MM.1S (cell line): ENCODE measurements around the gene HES5.

ENCODE experiments used
- DNase-seq: peaks from one replicate; pipeline ENCODE4 v3.0.0-alpha.2; 2015
- H2AFZ ChIP-seq: fragments of 300-600 bp; sonication (generic); 2 replicates; pipeline ENCODE4 v1.6.0; 2016; ENCODE audit warnings: antibody characterized with exemption, low read length
- H3F3A ChIP-seq: fragments of 300-600 bp; sonication (generic); 2 replicates; pipeline ENCODE4 v1.6.1; 2016; ENCODE audit warnings: mild to moderate bottlenecking, antibody characterized with exemption, low read length, moderate library complexity, mixed read lengths; ENCODE audit not compliant: insufficient read depth
- H3K27ac ChIP-seq: fragments of 300-600 bp; sonication (generic); 2 replicates; pipeline ENCODE4 v1.5.1; 2016; ENCODE audit warnings: mild to moderate bottlenecking, low read length
- H3K27me3 ChIP-seq: fragments of 300-600 bp; sonication (generic); replicated peaks from 2 replicates; pipeline ENCODE4 v1.6.0; 2016; ENCODE audit warnings: low read length; ENCODE audit not compliant: insufficient read depth
- H3K36me3 ChIP-seq: fragments of 300-600 bp; sonication (generic); replicated peaks from 2 replicates; pipeline ENCODE4 v1.6.1; 2016; ENCODE audit warnings: mild to moderate bottlenecking, low read length, mixed read lengths; ENCODE audit not compliant: insufficient read depth
- H3K4me1 ChIP-seq: fragments of 300-600 bp; sonication (generic); 2 replicates; pipeline ENCODE4 v1.6.1; 2016; ENCODE audit warnings: low read length, mixed read lengths
- H3K4me2 ChIP-seq: fragments of 300-600 bp; sonication (generic); 2 replicates; pipeline ENCODE4 v1.6.0; 2016; ENCODE audit warnings: low read depth, low read length
- H3K4me3 ChIP-seq: fragments of 300-600 bp; sonication (generic); 2 replicates; pipeline ENCODE4 v1.5.1; 2016; ENCODE audit warnings: low read length, mixed read lengths
- H3K79me2 ChIP-seq: fragments of 300-600 bp; sonication (generic); 2 replicates; pipeline ENCODE4 v1.6.1; 2016; ENCODE audit warnings: mixed run types, low read length, mixed read lengths
- H3K9ac ChIP-seq: fragments of 300-600 bp; sonication (generic); 2 replicates; pipeline ENCODE4 v1.6.1; 2016; ENCODE audit warnings: low read length, mixed read lengths
- H3K9me2 ChIP-seq: fragments of 300-600 bp; sonication (generic); replicated peaks from 2 replicates; pipeline ENCODE4 v1.6.1; 2016; ENCODE audit warnings: mild to moderate bottlenecking, low read length, mixed read lengths; ENCODE audit not compliant: insufficient read depth
- H3K9me3 ChIP-seq: fragments of 300-600 bp; sonication (generic); replicated peaks from 2 replicates; pipeline ENCODE4 v1.6.1; 2016; ENCODE audit warnings: mild to moderate bottlenecking, low read length, mixed read lengths; ENCODE audit not compliant: insufficient read depth
- H4K20me1 ChIP-seq: fragments of 300-600 bp; sonication (generic); 2 replicates; pipeline ENCODE4 v1.6.1; 2016; ENCODE audit warnings: mild to moderate bottlenecking, low read length, moderate library complexity, mixed read lengths; ENCODE audit not compliant: insufficient read depth
- CTCF ChIP-seq: fragments of 300-600 bp; sonication (generic); IDR thresholded peaks from 2 replicates; pipeline ENCODE4 v1.5.1; 2016; ENCODE audit warnings: antibody characterized with exemption, low read length, mixed read lengths
- EZH2 ChIP-seq: fragments of 300-600 bp; sonication (generic); optimal IDR thresholded peaks from 2 replicates; pipeline ENCODE3; 2017; ENCODE audit warnings: low read depth, mild to moderate bottlenecking, antibody characterized with exemption, low read length, mixed read lengths
- EZH2phosphoT487 ChIP-seq: fragments of 300-600 bp; sonication (generic); IDR thresholded peaks from 2 replicates; pipeline ENCODE4 v1.6.1; 2018; ENCODE audit warnings: antibody characterized with exemption, low read length

HES5 gene

GRCh38 chr1:2546515-2547209, 16.6 kb upstream of the HES5 start:
- Histone ChIP-seq H2AFZ (peak overlapping the region; percentile 21; the same call in 1 of the 2 replicates), H3K4me3 (peak overlapping the region; percentile 73), H3K79me2 (0 out of 2 replicates have a peak, but pooled peaks cover 3% of the 10 kb centered on the region), H3K9me2 (no peaks in the 10 kb centered on the region), H3F3A (peaks cover 36% of the 10 kb centered on the region), H3K4me2 (peak overlapping the region; percentile 100), H3K9ac (peak overlapping the region; percentile 88), H3K27ac (peak overlapping the region; percentile 98), H4K20me1 (no peaks in the 10 kb centered on the region), H3K27me3 (no peaks in the 10 kb centered on the region), H3K9me3 (no peaks in the 10 kb centered on the region), H3K36me3 (no peaks in the 10 kb centered on the region), H3K4me1 (peaks cover 24% of the 10 kb centered on the region)
- TF ChIP-seq CTCF, result no peak
- peak; percentile 90 for DNase-seq

- Histone ChIP-seq H3K4me1 (peaks cover 31% of the 10 kb centered on the region), H3K79me2 (0 out of 2 replicates have a peak, but pooled peaks cover 3% of the 10 kb centered on the region), H3K36me3 (no peaks in the 10 kb centered on the region), H3K27me3 (no peaks in the 10 kb centered on the region), H2AFZ (peak overlapping the region; percentile 77), H3K4me3 (peak overlapping the region; percentile 73), H4K20me1 (no peaks in the 10 kb centered on the region), H3K9me2 (no peaks in the 10 kb centered on the region), H3K9me3 (no peaks in the 10 kb centered on the region), H3F3A (peaks cover 36% of the 10 kb centered on the region), H3K27ac (peak overlapping the region; percentile 98), H3K4me2 (peak overlapping the region; percentile 100), H3K9ac (peak overlapping the region; percentile 88)
- TF ChIP-seq EZH2phosphoT487 (no peak), EZH2 (no peak), CTCF (no peak)
- peak; percentile 93 for DNase-seq
These were observed 15.9 kb upstream of the HES5 start for GRCh38 chr1:2545754-2546514.

GRCh38 chr1:2544875-2545640, 15.0 kb upstream of the HES5 start:
- H3K4me3 ChIP-seq, result peak overlapping the region; percentile 57; the same call in 1 of the 2 replicates
- H3K27ac ChIP-seq, result no peak overlapping the region
- H3K27me3 ChIP-seq, result no peaks in the 10 kb centered on the region
- TF ChIP-seq EZH2 (no peak), EZH2phosphoT487 (no peak), CTCF (no peak)
- no peaks in the 10 kb centered on the region for H4K20me1 ChIP-seq
- no peaks in the 10 kb centered on the region for H3K9me2 ChIP-seq
- peaks cover 36% of the 10 kb centered on the region for H3F3A ChIP-seq
- no peaks in the 10 kb centered on the region for H3K9me3 ChIP-seq
- peak overlapping the region; percentile 66; the same call in 1 of the 2 replicates for H3K9ac ChIP-seq
- no peak for DNase-seq
- no peaks in the 10 kb centered on the region for H3K36me3 ChIP-seq
- H3K4me1 ChIP-seq, result peaks cover 31% of the 10 kb centered on the region
- H3K4me2 ChIP-seq, result peak overlapping the region; percentile 99; the same call in 1 of the 2 replicates
- H2AFZ ChIP-seq, result no peak overlapping the region
- H3K79me2 ChIP-seq, result 0 out of 2 replicates have a peak, but pooled peaks cover 3% of the 10 kb centered on the region
